Neural cell (in vitro differentiated cells): ENCODE results near the gene CDK17. TPM values are rescaled to one million over a fixed set of nuclear protein-coding genes. Genes with fewer than 3 reads are reported as not detected.

ENCODE experiments used
- H2AFZ ChIP-seq: fragments of 200-600, 300-800 bp; sonication (generic), shearing (Covaris generic); 2 replicates; pipeline ENCODE4 v1.6.0; 2014; ENCODE audit warnings: low read depth, mild to moderate bottlenecking, antibody characterized with exemption, low read length, moderate library complexity
- H3F3A ChIP-seq: fragments of 200-600 bp; shearing (Covaris generic); 2 replicates; pipeline ENCODE4 v1.6.1; 2016; ENCODE audit warnings: mild to moderate bottlenecking, moderate library complexity, mixed read lengths, antibody characterized with exemption, low read length; ENCODE audit not compliant: insufficient read depth, poor library complexity, severe bottlenecking
- H3K27ac ChIP-seq: fragments of 200-600, 300-800 bp; sonication (generic), shearing (Covaris generic); 2 replicates; pipeline ENCODE4 v1.5.1; 2014; ENCODE audit warnings: mild to moderate bottlenecking, low read length, moderate library complexity
- H3K27me3 ChIP-seq: fragments of 300-800, 200-600 bp; sonication (generic), shearing (Covaris generic); 2 replicates; pipeline ENCODE4 v1.6.0; 2014; ENCODE audit warnings: mild to moderate bottlenecking, low read depth, low read length, moderate library complexity; ENCODE audit not compliant: insufficient read depth
- H3K36me3 ChIP-seq: fragments of 300-800, 200-600 bp; sonication (generic), shearing (Covaris generic); 2 replicates; pipeline ENCODE4 v1.5.1; 2014; ENCODE audit warnings: mild to moderate bottlenecking, antibody characterized with exemption, low read length, moderate library complexity; ENCODE audit not compliant: insufficient read depth
- H3K4me2 ChIP-seq: fragments of 300-800, 200-600 bp; sonication (generic), shearing (Covaris generic); 2 replicates; pipeline ENCODE4 v1.6.0; 2014; ENCODE audit warnings: mild to moderate bottlenecking, low read length
- H3K4me3 ChIP-seq: fragments of 300-800, 200-600 bp; sonication (generic), shearing (Covaris generic); 2 replicates; pipeline ENCODE4 v1.5.1; 2014; ENCODE audit warnings: mild to moderate bottlenecking, low read length, moderate library complexity
- H3K79me2 ChIP-seq: fragments of 200-600 bp; shearing (Covaris generic); replicated peaks from 2 replicates; pipeline ENCODE4 v1.6.0; 2014; ENCODE audit warnings: mild to moderate bottlenecking, low read length, moderate library complexity; ENCODE audit not compliant: insufficient read depth
- H3K9ac ChIP-seq: fragments of 300-800, 200-600 bp; sonication (generic), shearing (Covaris generic); 2 replicates; pipeline ENCODE4 v1.6.1; 2016; ENCODE audit warnings: mild to moderate bottlenecking, low read length, mixed read lengths
- H3K9me2 ChIP-seq: fragments of 200-600 bp; shearing (Covaris generic); 2 replicates; pipeline ENCODE4 v1.6.1; 2016; ENCODE audit warnings: mild to moderate bottlenecking, low read length, mixed read lengths; ENCODE audit not compliant: insufficient read depth
- H3K9me3 ChIP-seq: fragments of 200-600, 300-800 bp; sonication (generic), shearing (Covaris generic); 2 replicates; pipeline ENCODE4 v1.6.1; 2016; ENCODE audit warnings: mild to moderate bottlenecking, mixed run types, low read length, moderate library complexity, mixed read lengths
- H4K20me1 ChIP-seq: fragments of 200-600 bp; shearing (Covaris generic); 2 replicates; pipeline ENCODE4 v1.6.1; 2016; ENCODE audit warnings: mild to moderate bottlenecking, mixed run types; ENCODE audit not compliant: insufficient read depth
- EP300 ChIP-seq: fragments of 450-650 bp; conservative IDR thresholded peaks from 2 replicates; pipeline ENCODE4 v1.6.1; 2014; ENCODE audit warnings: antibody characterized with exemption, mild to moderate bottlenecking, moderate library complexity; ENCODE audit not compliant: poor library complexity, severe bottlenecking
- EZH2 ChIP-seq: fragments of 200-600, 300-800 bp; shearing (Covaris generic), sonication (generic); IDR thresholded peaks from 2 replicates; pipeline ENCODE4 v1.6.1; 2014; ENCODE audit warnings: antibody characterized with exemption, low read length, borderline replicate concordance, mild to moderate bottlenecking; ENCODE audit not compliant: insufficient read depth, poor library complexity, severe bottlenecking
- MXI1 ChIP-seq: fragments of 450-650 bp; conservative IDR thresholded peaks from 2 replicates; pipeline ENCODE4 v1.6.1; 2014; ENCODE audit warnings: antibody characterized with exemption, mild to moderate bottlenecking; ENCODE audit not compliant: poor library complexity, severe bottlenecking
- POLR2AphosphoS5 ChIP-seq: IDR thresholded peaks from 2 replicates; pipeline ENCODE4 v1.6.1; 2012
- RAD21 ChIP-seq: fragments of 450-650 bp; conservative IDR thresholded peaks from 2 replicates; pipeline ENCODE4 v1.6.1; 2014; ENCODE audit warnings: antibody characterized with exemption, mild to moderate bottlenecking, moderate library complexity
- REST ChIP-seq: IDR thresholded peaks from 2 replicates; pipeline ENCODE4 v1.6.1; 2012; ENCODE audit warnings: borderline replicate concordance
- SMC3 ChIP-seq: fragments of 450-650 bp; conservative IDR thresholded peaks from 2 replicates; pipeline ENCODE4 v1.6.1; 2014; ENCODE audit warnings: antibody characterized with exemption, mild to moderate bottlenecking, moderate library complexity; ENCODE audit not compliant: poor library complexity
- TAF1 ChIP-seq: IDR thresholded peaks from 2 replicates; pipeline ENCODE4 v1.6.1; 2012; ENCODE audit warnings: low read depth
- polyA plus RNA-seq: library from polyadenylated mRNA; depleted of rRNA; stranded (reverse); fragments of >200 nt; gene quantifications from 2 replicates; pipeline ENCODE4 v1.2.3, GENCODE V29; 2014
- TF ChIP-seq, protein P1 (sequence below): fragments of 450-650 bp; IDR thresholded peaks from 2 replicates; pipeline ENCODE4 v1.5.1; 2014; ENCODE audit warnings: antibody characterized with exemption, mild to moderate bottlenecking, moderate library complexity; ENCODE audit not compliant: poor library complexity, severe bottlenecking

Gene CDK17
- polyA plus RNA-seq, 1 donor from 2014 or later, result 119 TPM

DNA sequence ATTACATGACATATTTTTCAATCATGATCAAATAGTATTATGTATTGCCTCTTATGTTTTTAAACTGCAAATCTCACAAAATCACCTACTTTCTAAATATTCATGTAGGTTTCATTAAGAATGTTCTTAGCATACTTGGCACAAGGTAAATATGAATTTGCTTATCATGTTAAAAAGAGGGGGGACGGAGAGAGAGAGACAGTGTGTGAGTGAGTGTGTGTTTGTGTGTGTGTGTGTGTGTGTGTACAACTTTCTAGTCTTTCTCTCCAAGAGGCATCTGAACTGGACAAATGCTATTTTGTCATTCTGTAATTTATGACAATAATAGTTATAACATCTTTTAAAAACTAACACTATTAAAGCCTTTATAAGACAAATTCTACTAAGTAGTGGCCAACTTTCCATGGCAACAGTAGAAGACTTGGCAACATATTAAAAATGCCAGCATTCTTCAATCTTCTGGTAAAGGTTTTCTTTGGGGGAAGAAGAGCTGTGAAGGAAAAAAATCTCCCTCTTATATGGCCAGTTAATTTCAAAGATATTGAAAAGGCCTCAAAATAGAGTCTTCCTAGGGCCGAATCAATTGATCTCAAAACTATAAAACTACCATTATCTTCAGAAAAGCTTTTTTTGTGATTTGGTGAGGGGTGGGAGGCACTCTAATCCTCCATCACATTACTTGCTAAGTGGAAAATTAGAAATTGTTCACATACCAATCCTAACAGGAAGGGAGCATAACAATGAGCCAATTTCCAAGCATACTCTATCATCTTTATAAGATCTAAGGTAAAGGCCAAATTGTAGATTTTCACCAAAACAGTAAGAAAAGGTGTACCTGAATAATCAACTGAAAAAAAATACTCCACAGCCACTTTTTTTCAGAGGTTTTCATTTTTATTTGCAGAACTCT, 28.2 kb downstream of the CDK17 start:
- no peaks in the 10 kb centered on the region for H3K36me3 ChIP-seq
- H4K20me1 ChIP-seq, result no peaks in the 10 kb centered on the region
- TF ChIP-seq, protein P1, sequence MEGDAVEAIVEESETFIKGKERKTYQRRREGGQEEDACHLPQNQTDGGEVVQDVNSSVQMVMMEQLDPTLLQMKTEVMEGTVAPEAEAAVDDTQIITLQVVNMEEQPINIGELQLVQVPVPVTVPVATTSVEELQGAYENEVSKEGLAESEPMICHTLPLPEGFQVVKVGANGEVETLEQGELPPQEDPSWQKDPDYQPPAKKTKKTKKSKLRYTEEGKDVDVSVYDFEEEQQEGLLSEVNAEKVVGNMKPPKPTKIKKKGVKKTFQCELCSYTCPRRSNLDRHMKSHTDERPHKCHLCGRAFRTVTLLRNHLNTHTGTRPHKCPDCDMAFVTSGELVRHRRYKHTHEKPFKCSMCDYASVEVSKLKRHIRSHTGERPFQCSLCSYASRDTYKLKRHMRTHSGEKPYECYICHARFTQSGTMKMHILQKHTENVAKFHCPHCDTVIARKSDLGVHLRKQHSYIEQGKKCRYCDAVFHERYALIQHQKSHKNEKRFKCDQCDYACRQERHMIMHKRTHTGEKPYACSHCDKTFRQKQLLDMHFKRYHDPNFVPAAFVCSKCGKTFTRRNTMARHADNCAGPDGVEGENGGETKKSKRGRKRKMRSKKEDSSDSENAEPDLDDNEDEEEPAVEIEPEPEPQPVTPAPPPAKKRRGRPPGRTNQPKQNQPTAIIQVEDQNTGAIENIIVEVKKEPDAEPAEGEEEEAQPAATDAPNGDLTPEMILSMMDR, result no peak
- TF ChIP-seq MXI1, result no peak
- TF ChIP-seq REST, result no peak
- no peak for TF ChIP-seq SMC3
- no peak for TF ChIP-seq TAF1
- no peak for TF ChIP-seq RAD21
- no peak for TF ChIP-seq POLR2AphosphoS5
- TF ChIP-seq EP300, result no peak
- no peak for TF ChIP-seq EZH2
- H3K9ac ChIP-seq, result no peak overlapping the region
- no peaks in the 10 kb centered on the region for H3K9me3 ChIP-seq
- H3K27ac ChIP-seq, result no peak overlapping the region
- no peak overlapping the region for H3K4me3 ChIP-seq
- peaks cover 66% of the 10 kb centered on the region for H3K79me2 ChIP-seq
- H2AFZ ChIP-seq, result no peak overlapping the region
- no peaks in the 10 kb centered on the region for H3F3A ChIP-seq
- no peaks in the 10 kb centered on the region for H3K9me2 ChIP-seq
- no peak overlapping the region for H3K4me2 ChIP-seq
- no peaks in the 10 kb centered on the region for H3K27me3 ChIP-seq

DNA sequence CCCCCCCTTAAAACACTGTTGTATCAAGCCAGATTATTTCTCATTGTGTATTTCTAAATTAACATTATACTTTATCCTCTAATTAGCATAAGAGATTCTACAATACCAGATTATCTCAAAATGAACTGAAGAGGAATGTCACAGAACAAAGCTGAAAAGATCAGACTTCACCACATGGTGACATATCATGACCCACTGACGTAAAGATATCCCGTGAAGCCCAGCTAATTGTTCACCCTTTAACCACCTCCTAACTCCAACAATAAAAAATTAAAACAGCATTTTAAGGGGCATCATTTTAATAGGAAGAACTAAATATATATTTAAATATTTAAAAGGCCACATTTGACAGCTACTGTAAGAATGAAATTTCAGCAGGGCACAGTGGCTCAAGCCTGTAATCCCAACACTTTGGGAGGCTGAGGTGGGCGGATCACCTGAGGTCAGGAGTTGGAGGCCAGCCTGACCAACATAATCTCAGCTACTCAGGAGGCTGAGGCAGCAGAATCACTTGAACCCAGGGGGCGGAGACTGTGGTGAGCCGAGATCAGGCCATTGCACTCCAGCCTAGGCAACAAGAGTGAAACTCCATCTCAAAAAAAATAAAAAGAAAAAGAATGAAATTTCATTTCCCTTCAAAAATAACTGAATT, 29.0 kb downstream of the CDK17 start:
- TF ChIP-seq EZH2 (no peak), REST (no peak), POLR2AphosphoS5 (no peak), EP300 (no peak), RAD21 (no peak)
- TF ChIP-seq, protein P1, result no peak
- H4K20me1 ChIP-seq, result no peaks in the 10 kb centered on the region
- H3K79me2 ChIP-seq, result peaks cover 65% of the 10 kb centered on the region
- no peaks in the 10 kb centered on the region for H3K27me3 ChIP-seq
- no peak overlapping the region for H3K27ac ChIP-seq
- H3K9me2 ChIP-seq, result no peaks in the 10 kb centered on the region
- H3K4me2 ChIP-seq, result no peak overlapping the region
- no peaks in the 10 kb centered on the region for H3F3A ChIP-seq
- no peaks in the 10 kb centered on the region for H3K36me3 ChIP-seq
- H3K9ac ChIP-seq, result no peak overlapping the region
- no peak overlapping the region for H3K4me3 ChIP-seq
- no peak overlapping the region for H2AFZ ChIP-seq
- H3K9me3 ChIP-seq, result no peaks in the 10 kb centered on the region
